Esophagus muscularis mucosa (tissue), 4 donors: ENCODE measurements around the gene MUSTN1. TPM values are rescaled to one million over a fixed set of nuclear protein-coding genes. Genes with fewer than 3 reads are reported as not detected.

Experiments
- DNase-seq: peaks from one replicate; pipeline ENCODE4 v3.0.0-alpha.2; 2017; ENCODE audit errors: extremely low spot score
- H3K27ac ChIP-seq, 4 donors: fragments of 200-600 bp; sonication (generic); replicated peaks in 1 of 4; 1 replicate in 3 of 4; 2 replicates in 1 of 4; pipeline ENCODE4 v1.5.1; 2016 to 2019; ENCODE audit warnings: mild to moderate bottlenecking in 1 of 4
- H3K27me3 ChIP-seq, 4 donors: fragments of 200-600 bp; sonication (generic); one replicate each; pipeline versions ENCODE4 v1.5.1 to v1.6.0; 2016 to 2019
- H3K36me3 ChIP-seq, 4 donors: fragments of 200-600 bp; sonication (generic); one replicate each; pipeline ENCODE4 v1.5.1; 2016 to 2019
- H3K4me1 ChIP-seq, 4 donors: fragments of 200-600 bp; sonication (generic); one replicate each; pipeline ENCODE4 v1.5.1; 2016 to 2019
- H3K4me3 ChIP-seq, 4 donors: fragments of 200-600 bp; sonication (generic); 1 replicate in 2 of 4; 2 replicates in 2 of 4; pipeline ENCODE4 v1.5.1; 2016 to 2019; ENCODE audit warnings: mild to moderate bottlenecking in 4 of 4, moderate library complexity in 1 of 4
- H3K9me3 ChIP-seq, 4 donors: fragments of 200-600 bp; sonication (generic); 1 replicate in 3 of 4; 2 replicates in 1 of 4; pipeline ENCODE4 v1.5.1; 2016 to 2019
- CTCF ChIP-seq, 3 experiments: fragments of 200-600 bp in 2 of 3; fragments of 450-650 bp in 1 of 3; sonication (generic) in 2 of 3; IDR thresholded peaks; one replicate each; pipeline ENCODE4 v1.5.1; 2017 to 2019; ENCODE audit warnings: antibody characterized with exemption in 3 of 3, mild to moderate bottlenecking in 2 of 3, moderate library complexity in 1 of 3
- EP300 ChIP-seq: sonication (generic); formaldehyde crosslinking; IDR thresholded peaks from one replicate; pipeline ENCODE4 v1.6.1; 2017; ENCODE audit warnings: antibody characterized with exemption
- POLR2A ChIP-seq: fragments of 450-650 bp; IDR thresholded peaks from one replicate; pipeline ENCODE4 v1.6.1; 2017; ENCODE audit warnings: antibody characterized with exemption, moderate library complexity, mild to moderate bottlenecking, low read depth
- POLR2AphosphoS5 ChIP-seq, 2 donors: sonication (generic); formaldehyde crosslinking; IDR thresholded peaks; one replicate each; pipeline ENCODE4 v1.6.1; 2017; ENCODE audit warnings: antibody characterized with exemption in 2 of 2
- WGBS: methylation state at CpG from one replicate; pipeline ENCODE4 v1.1.5; 2018; 5-methylcytosine and 5-hydroxymethylcytosine counted together
- intact Hi-C: fragments of 100-400 bp; cut with DNase I; formaldehyde crosslinking; loops from one replicate; pipeline ENCODE4 v1.15.1; 2023
- total RNA-seq, 4 donors: library from RNA; depleted of rRNA; stranded (reverse); fragments of >200 nt; gene quantifications; one replicate each; pipeline versions ENCODE4 v1.1.0 to v1.2.1, GENCODE V29; 2016

MUSTN1 gene
- total RNA-seq, 4 donors from 2014 or later: 6.6 to 17.7 (median 12.5) TPM

DNA sequence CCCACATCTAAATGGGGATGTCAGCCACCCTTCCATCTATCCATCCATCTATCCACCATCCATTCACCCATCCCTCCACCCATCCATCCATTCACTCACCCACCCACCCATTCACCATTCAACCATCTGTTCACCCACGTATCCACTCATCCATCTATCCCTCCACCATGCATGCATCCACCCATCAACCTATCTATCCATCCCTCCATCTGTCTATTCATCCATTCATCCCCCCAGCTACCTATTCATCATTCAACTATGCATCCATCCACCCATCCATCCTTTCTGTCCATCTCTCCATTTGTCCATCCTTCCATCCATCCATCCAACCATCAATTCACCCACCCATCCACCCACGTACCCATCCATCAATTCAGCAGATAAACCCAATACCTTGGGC lies 25.7 kb downstream of the MUSTN1 start:
- no peaks in the 10 kb centered on the region for H3K36me3 ChIP-seq
- no peak for TF ChIP-seq EP300
- no peak for TF ChIP-seq POLR2A
- no peak for TF ChIP-seq POLR2AphosphoS5 (IDR thresholded peaks at IDR 0.05)
- no peak for TF ChIP-seq CTCF (IDR thresholded peaks at IDR 0.05)
- H3K9me3 ChIP-seq: no peaks in the 10 kb centered on the region
- DNase-seq: no peak
- 75% methylated on average over 2 of the region's 2 CpGs for WGBS
- no peaks in the 10 kb centered on the region for H3K4me1 ChIP-seq
- intact Hi-C loops: no loop called here
- peaks cover 0 to 11% (median 0%) of the 10 kb centered on the region in 4 donors for H3K27me3 ChIP-seq
- H3K4me3 ChIP-seq: no peak overlapping the region
- no peak overlapping the region for H3K27ac ChIP-seq

- WGBS: 82% methylated on average over 16 of the region's 19 CpGs
- no peak overlapping the region for H3K4me3 ChIP-seq
- TF ChIP-seq CTCF (IDR thresholded peaks at IDR 0.05): no peak
- TF ChIP-seq POLR2A: no peak
- TF ChIP-seq EP300: no peak
- TF ChIP-seq POLR2AphosphoS5 (IDR thresholded peaks at IDR 0.05): no peak
- no peak for DNase-seq
- H3K27me3 ChIP-seq: peaks cover 0 to 11% (median 0%) of the 10 kb centered on the region in 4 donors
- no peaks in the 10 kb centered on the region for H3K9me3 ChIP-seq
- no peak overlapping the region for H3K27ac ChIP-seq
- no peaks in the 10 kb centered on the region for H3K36me3 ChIP-seq
- H3K4me1 ChIP-seq: peaks cover 0 to 5% (median 0%) of the 10 kb centered on the region in 4 donors
- intact Hi-C loops: no loop called here
Measured at GRCh38 chr3:52805270-52806039, 29.4 kb downstream of the MUSTN1 start.

GRCh38 chr3:52801839-52802238 lies 33.0 kb downstream of the MUSTN1 start:
- no peak for DNase-seq
- no peak overlapping the region for H3K4me3 ChIP-seq
- intact Hi-C loops: no loop called here
- TF ChIP-seq POLR2AphosphoS5 (IDR thresholded peaks at IDR 0.05) (no peak), POLR2A (no peak), EP300 (no peak), CTCF (IDR thresholded peaks at IDR 0.05) (no peak)
- no peak overlapping the region for H3K27ac ChIP-seq
- 56% methylated on average over 5 of the region's 5 CpGs for WGBS
- no peaks in the 10 kb centered on the region for H3K36me3 ChIP-seq
- H3K4me1 ChIP-seq: peaks cover 0 to 5% (median 0%) of the 10 kb centered on the region in 4 donors
- no peaks in the 10 kb centered on the region for H3K9me3 ChIP-seq
- peaks cover 0 to 11% (median 0%) of the 10 kb centered on the region in 4 donors for H3K27me3 ChIP-seq

- no peak for TF ChIP-seq CTCF (IDR thresholded peaks at IDR 0.05)
- no peak for TF ChIP-seq EP300
- TF ChIP-seq POLR2AphosphoS5 (IDR thresholded peaks at IDR 0.05): no peak
- no peak for TF ChIP-seq POLR2A
- Histone ChIP-seq H3K4me3 (no peak overlapping the region), H3K4me1 (peaks cover 0 to 5% (median 0%) of the 10 kb centered on the region in 4 donors), H3K27ac (no peak overlapping the region), H3K9me3 (no peaks in the 10 kb centered on the region), H3K36me3 (no peaks in the 10 kb centered on the region), H3K27me3 (peaks cover 0 to under 1% (median 0%) of the 10 kb centered on the region in 4 donors)
- no peak for DNase-seq
- intact Hi-C loops: no loop called here
- WGBS: 94% methylated on average over 7 of the region's 7 CpGs
Measured at GRCh38 chr3:52800079-52800478, 34.7 kb downstream of the MUSTN1 start.
